Measurements from ENCODE around the gene HSP90AB1. TPM values are rescaled to one million over a fixed set of nuclear protein-coding genes. Genes with fewer than 3 reads are reported as not detected.
A peak's percentile ranks its signal among the peaks of the same experiment; 100 is the strongest.

The HSP90AB1 gene
- total RNA-seq, 1 donor, result 928 TPM

DNA sequence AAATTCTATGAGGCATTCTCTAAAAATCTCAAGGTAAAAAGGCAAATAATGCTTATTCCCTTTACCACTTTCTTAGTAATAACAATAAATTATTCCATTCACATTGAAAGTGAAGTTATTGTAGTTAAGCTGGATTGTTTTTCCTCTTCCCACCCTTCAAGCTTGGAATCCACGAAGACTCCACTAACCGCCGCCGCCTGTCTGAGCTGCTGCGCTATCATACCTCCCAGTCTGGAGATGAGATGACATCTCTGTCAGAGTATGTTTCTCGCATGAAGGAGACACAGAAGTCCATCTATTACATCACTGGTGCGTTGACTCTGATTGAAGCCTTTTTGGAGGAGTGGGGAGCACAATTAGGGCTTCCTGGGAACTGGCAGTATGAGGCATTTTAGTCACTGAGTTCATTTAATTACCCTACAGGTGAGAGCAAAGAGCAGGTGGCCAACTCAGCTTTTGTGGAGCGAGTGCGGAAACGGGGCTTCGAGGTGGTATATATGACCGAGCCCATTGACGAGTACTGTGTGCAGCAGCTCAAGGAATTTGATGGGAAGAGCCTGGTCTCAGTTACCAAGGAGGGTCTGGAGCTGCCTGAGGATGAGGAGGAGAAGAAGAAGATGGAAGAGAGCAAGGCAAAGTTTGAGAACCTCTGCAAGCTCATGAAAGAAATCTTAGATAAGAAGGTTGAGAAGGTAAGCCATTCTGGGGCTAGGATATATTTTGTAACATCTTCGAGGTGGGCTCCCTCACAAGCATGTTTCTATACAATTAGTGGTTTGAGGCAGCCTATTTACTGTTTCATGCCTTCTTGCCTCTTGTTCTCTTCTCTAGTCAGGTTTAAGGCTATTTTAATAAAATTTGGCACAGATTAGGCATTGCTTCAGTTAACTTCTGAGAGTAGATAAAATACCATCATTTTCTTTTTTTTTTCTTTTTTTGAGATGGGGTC, 4.9 kb downstream of the HSP90AB1 start:
- no peak overlapping the region for H3K4me3 ChIP-seq (ENCODE audit: low read depth, low read length)
- no peak for DNase-seq (ENCODE audit: low read depth)
- TF ChIP-seq, protein P1, sequence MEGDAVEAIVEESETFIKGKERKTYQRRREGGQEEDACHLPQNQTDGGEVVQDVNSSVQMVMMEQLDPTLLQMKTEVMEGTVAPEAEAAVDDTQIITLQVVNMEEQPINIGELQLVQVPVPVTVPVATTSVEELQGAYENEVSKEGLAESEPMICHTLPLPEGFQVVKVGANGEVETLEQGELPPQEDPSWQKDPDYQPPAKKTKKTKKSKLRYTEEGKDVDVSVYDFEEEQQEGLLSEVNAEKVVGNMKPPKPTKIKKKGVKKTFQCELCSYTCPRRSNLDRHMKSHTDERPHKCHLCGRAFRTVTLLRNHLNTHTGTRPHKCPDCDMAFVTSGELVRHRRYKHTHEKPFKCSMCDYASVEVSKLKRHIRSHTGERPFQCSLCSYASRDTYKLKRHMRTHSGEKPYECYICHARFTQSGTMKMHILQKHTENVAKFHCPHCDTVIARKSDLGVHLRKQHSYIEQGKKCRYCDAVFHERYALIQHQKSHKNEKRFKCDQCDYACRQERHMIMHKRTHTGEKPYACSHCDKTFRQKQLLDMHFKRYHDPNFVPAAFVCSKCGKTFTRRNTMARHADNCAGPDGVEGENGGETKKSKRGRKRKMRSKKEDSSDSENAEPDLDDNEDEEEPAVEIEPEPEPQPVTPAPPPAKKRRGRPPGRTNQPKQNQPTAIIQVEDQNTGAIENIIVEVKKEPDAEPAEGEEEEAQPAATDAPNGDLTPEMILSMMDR (IDR thresholded peaks at IDR 0.05; ENCODE audit: insufficient read depth, low read depth, low read length), result no peak

DNA sequence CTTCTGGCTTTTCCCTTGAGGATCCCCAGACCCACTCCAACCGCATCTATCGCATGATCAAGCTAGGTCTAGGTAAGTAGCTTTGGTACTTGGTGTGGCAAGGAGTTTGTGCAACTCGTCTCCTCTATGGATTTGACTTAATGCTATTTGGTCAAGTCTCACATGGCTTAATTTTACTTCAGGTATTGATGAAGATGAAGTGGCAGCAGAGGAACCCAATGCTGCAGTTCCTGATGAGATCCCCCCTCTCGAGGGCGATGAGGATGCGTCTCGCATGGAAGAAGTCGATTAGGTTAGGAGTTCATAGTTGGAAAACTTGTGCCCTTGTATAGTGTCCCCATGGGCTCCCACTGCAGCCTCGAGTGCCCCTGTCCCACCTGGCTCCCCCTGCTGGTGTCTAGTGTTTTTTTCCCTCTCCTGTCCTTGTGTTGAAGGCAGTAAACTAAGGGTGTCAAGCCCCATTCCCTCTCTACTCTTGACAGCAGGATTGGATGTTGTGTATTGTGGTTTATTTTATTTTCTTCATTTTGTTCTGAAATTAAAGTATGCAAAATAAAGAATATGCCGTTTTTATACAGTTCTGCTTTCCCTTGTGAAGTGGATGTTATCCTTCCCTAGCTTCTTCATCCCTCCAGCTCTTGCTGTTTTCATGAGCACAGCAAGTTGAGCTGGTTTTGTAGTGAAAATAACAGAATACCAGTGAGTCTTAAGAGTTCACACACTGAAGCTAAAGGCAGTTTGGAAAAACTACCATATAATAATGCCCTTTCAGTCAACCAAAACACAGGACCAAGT, 6.6 kb downstream of the HSP90AB1 start:
- TF ChIP-seq, protein P1 (IDR thresholded peaks at IDR 0.05; ENCODE audit: insufficient read depth, low read depth, low read length), result peak; percentile 62
- peak; percentile 32 for DNase-seq (ENCODE audit: low read depth)
- H3K4me3 ChIP-seq (ENCODE audit: low read depth, low read length), result no peak overlapping the region

DNA sequence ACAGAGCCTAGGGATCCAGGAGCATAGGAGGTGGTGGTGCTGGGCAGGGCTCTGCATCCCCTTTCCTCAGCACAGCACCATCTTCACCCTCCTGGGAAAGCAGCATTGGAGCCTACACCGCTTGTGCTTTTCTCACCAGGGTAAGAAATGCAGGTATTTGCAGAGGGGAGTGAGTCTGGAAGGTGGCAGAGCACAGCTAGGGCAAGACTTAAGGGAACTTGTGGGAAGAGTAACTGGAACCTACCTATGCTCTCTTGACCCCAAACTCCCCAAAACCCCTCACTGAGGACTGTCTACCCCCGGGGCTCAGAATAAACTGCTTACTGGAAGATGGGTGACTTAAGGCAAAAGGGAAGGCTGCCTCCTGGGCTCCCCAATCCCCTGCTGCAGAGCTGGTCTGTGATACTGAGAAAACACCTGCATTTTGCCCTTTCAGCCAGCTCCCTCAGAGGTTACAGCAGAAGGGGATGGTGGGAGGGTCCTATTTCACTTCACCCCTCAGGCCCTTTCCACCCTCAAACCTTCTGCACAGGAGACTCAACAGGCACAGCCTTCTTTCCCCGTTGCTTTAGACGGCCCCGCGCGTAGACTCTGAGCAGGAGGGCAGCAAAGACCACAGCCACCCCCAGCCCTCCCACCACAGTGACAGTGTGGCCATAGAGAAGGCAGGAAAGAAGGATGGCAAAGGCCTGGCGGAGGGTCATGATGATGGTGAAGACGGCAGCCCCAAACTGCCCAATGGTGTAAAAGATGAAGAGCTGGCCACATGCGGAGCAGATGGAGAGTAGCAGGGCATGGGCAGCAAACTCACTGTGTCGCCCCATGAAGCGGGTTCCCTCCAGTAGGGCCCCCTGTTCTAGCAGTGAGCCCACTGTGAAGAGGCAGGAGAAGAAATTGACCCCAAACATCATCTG, 7.5 kb downstream of the HSP90AB1 start:
- TF ChIP-seq, protein P1 (IDR thresholded peaks at IDR 0.05; ENCODE audit: insufficient read depth, low read depth, low read length), result no peak
- no peak for DNase-seq (ENCODE audit: low read depth)
- no peak overlapping the region for H3K4me3 ChIP-seq (ENCODE audit: low read depth, low read length)

DNA sequence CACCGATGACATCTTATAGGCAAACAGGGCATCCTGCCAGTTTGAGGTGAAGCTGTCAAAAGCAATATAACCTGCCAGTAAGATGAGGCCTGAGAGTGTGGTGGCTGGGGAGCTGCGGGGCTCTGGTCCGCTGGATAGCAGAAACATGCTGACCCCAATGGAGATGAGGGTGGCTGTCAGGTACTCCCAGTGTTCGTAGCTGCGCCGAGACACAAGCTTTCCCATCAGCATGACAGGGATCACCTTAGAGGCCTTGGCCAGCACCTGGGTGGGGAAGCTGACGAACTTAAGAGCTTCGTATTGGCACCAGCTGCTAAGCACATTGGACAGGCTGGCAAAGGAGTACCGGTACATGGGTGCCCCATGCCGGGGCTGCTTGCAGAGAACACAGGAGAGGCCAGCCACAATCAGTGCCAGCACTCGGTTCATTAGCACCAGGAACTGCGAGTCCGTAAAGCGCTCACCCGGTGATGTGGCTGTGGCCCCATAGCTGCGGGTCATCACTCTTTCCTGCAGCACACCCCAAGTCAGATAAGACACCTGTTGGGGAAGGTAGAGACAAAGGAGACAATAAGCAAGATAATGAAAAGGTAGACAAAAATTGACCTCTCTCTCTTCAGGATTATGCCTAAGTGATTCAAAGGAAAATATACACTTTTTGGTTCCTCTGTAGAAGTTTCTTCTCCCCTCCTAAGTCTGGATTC, 8.4 kb downstream of the HSP90AB1 start:
- TF ChIP-seq, protein P1 (IDR thresholded peaks at IDR 0.05; ENCODE audit: insufficient read depth, low read depth, low read length), result no peak
- no peak for DNase-seq (ENCODE audit: low read depth)
- H3K4me3 ChIP-seq (ENCODE audit: low read depth, low read length), result no peak overlapping the region

DNA sequence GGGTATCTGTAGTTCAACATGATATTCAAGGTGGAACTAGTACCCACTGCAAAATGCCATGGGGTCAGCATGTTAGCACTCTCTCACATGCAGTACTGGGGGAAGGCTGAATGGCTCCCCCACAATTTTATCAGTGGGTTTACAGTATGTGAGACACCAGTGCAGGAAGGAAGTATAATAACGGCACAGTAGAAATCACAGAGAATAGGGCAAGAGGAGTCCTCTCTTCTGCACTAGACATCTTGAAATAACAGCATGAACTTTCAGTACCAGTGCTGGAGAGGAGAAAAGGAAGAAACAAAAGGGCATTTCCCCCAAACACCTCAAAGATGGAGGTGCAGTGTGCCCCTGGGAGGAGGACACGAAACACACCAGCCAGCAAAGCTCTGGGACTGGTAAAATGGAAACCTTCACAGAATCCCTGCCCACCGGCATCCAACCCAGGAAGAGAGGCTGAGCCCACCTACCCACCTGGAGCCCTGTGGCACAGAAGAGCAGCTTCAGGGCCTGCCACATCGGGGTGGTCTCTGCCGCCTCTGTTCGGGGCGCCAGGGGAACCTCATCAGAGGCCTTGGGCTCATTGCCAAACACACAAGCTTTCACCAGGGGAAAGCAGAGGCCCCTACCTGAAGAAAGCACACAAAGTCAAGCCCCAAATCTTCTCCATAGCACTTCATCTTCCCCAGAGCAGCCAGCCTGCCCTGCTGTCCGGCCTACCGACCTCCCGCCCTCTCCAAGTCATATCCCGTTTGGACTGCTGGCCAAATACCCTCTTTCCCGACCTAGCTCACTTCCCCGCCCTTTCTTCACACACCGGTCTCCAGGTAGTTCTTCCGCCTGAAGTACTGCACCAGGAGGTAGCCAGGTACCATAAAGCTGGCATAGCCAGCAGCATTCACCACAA, 9.2 kb downstream of the HSP90AB1 start:
- peak overlapping the region; percentile 93 for H3K4me3 ChIP-seq (ENCODE audit: low read depth, low read length)
- no peak for DNase-seq (ENCODE audit: low read depth)
- TF ChIP-seq, protein P1 (IDR thresholded peaks at IDR 0.05; ENCODE audit: insufficient read depth, low read depth, low read length), result no peak
